Iris pigment epithelial cell (primary cell): ENCODE results near the gene LOXL1.

Experiments used
- DNase-seq: peaks from one replicate; pipeline ENCODE4 v3.0.0-alpha.2; 2011; ENCODE audit warnings: low read depth

Gene LOXL1

DNA sequence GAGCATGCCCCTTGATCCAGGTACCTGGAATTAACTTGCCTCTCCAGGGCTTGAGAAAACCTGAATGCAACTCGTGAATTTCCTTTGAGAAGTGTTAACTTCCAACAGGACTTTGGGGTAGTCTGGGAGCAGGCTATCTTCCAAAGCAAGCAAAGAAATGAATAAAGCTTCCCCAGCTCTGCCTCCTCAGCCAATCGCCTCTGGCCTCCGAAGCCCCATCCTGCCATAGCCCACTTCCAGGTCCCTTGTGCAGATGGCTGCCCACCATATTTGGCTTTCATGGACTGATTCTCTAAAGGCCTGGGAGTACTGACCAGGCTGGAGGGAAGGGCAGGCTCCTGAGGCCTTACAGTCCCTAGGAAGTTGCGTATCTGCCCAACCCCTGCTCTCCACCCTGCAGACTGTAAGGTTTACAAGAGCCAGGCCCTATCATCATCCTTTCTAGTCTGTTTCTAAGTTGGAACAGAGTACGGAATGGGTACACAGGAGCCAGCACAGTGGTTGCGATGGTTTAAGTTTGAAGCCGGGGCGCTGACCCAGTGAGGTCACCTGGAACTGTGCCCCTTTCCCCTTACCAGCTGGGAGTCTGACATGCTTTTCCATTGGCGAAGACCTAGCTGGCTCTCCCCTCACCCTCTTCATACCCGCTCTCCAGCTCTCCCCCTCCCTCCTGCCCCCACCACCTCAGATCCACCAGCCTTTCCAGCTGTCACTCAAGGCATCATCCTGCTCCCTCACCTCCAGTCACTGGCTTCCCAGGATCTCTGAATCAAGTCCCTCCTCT lies 67.1 kb downstream of the LOXL1 start:
- no peak for DNase-seq

GRCh38 chr15:73994413-73994883 lies 68.2 kb downstream of the LOXL1 start, which contains the start of gene PML:
Gene PML (plus strand): TSS chr15:73994716. CDS start chr15:73994813, 97 bp downstream.
- peak; percentile 97 for DNase-seq

DNA sequence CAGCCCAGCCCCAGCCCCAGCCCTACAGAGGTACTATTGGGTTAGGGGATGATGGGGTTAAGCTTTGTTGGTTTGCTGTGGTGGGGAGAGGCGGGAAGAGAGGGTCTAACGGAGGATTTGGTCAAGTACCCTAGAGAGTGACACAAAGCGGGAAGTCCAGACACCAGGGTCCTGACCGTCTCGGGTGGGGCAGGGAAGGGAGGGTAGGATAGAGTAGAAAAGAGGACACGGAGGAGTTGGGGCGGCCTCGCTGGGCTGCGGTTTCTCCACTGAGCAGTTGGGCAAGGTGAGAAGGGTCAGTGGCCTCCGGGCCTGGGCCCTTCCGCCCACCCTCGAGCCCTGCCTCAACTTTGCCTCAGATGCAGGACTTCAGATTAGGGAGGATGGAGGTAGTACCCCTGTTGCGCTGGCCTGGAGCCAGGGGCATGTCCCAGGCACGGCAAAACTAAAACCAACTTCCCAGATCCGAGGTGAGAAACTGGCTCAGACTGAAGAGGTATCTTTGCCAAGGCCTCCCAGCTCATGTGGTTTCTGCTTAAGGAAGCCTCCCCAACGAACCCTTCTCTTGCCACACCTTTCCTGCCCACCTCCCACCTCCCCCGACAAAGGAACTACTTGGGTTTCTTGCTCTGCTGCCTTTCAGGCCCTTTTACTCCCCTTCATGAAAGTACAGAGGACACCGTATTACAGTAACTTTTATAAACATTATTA lies 68.8 kb downstream of the LOXL1 start:
- no peak for DNase-seq

GRCh38 chr15:73996267-73996666 lies 70.0 kb downstream of the LOXL1 start:
- DNase-seq, result no peak

DNA sequence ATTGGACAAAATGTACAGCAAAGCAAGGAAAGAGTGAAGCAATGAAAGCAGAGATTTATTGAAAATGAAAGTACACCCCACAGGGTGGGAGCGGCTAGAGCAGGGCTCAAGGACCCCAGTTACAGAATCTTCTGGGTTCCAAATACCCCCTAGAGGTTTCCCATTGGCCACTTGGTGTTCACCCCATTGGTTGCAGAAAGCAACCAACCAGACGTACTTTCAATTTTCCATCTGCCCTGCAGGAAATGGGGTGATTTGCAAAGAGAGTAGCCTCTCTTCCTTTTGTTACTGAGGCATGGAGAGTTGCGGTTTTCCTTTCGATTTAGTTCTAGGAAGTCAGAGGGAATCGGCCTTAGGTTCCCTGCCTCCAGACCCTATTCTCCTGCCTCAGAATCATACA lies 70.7 kb downstream of the LOXL1 start:
- DNase-seq, result peak; percentile 73

GRCh38 chr15:73997986-73998385 lies 71.7 kb downstream of the LOXL1 start:
- DNase-seq, result no peak
